ENCODE results near the gene C17orf67.

GRCh38 chr17:56850591-56850990, 16.9 kb upstream of the C17orf67 start:
- no peak for TF ChIP-seq GATA2 (IDR thresholded peaks at IDR 0.05; ENCODE audit: low read depth, low read length)
- TF ChIP-seq GATA3 (IDR thresholded peaks at IDR 0.05; ENCODE audit: low read depth, low read length): no peak
